ENCODE results near the gene LINS1.

LINS1 gene

DNA sequence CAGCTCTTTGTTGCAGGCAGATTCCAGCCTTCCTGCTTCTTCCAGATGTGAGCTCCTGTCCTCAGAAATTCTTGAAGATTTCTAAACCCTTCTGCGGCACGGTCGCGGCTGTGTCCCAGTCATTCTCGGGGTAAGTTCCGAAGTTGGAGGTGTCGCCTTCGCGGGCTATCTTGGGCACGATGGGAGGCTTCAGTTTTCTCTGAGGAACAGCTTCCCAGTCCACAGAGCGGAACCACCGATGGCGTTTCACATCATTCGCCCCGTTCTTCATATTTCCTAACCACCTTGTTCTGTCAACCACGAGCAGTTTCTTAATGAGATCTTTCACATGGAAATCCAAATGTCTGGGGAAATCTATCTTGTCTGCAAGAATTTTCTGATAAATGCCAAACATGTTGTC lies 48.5 kb downstream of the LINS1 start:
- DNase-seq = no peak

GRCh38 chr15:100547961-100548360 lies 54.0 kb downstream of the LINS1 start:
- DNase-seq = no peak

- no peak for DNase-seq
Observed at GRCh38 chr15:100544946-100545345, 57.0 kb downstream of the LINS1 start.

DNA sequence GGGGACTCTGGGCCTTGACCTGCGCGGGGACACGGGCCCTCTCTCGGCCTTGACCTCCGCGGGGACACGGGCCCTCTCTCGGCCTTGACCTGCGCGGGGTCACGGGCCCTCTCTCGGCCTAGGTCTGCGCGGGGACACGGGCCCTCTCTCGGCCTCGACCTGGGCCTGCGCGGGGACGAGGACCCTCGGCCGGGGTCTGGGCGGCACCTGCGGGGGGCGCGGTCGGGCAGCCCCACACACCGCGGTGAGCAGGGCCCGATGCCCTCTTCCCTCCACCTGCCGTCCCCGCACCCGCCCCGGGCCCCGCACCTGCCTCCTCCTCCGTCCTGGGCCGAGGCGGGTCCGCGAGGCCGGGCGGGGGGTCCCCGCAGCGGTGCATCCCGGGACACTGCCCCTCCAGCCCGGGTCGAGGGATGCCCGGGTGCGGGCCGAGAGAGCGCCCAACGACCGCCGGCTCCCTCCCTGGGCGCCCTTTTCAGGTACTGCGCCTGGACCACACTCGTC lies 57.6 kb downstream of the LINS1 start:
- DNase-seq = no peak

DNA sequence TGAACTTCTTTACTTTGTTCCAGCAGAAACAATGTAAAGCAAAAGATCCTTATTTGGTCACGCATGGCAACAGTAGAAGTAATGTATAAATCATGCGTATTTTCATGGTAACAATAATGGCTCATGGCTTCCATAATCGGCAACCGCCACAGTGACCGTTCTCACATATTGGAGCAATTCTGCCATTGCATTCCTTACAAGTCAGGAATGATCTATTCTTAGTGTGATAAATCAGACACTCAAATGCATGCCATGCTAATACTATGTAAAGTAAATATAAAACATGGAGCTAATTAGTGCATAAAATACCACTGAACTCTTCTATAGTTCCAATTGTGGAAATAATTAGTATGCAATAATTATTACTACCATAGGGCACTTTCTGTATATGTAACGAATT lies 59.7 kb downstream of the LINS1 start:
- DNase-seq = no peak

GRCh38 chr15:100537331-100537730 lies 64.7 kb downstream of the LINS1 start:
- no peak for DNase-seq

GRCh38 chr15:100536733-100537132 lies 65.3 kb downstream of the LINS1 start:
- no peak for DNase-seq

GRCh38 chr15:100533886-100534285 lies 68.1 kb downstream of the LINS1 start:
- no peak for DNase-seq

DNA sequence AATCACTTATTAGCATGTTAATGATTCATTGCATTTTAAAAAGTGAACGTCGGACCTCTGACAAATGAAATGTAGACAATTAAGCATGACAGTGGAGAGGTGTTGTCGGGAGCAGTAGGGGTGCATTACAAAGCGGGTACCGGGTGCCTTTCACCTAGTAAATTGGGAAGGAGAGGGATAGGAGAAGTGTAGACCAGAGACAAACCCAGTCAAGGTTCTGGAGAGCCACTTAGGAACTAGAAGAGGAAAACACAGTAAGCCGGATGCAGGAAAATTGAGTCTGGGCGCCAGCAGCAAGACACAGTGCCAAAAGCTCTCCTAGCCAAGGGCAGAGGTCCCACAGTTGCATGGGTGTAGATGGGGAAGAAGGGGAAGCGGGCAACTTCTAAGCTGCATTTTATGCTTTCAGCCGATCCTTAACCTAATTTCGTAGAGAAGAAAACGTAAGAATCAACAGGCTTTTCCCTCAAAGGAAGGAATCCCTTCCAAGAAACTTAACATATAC lies 70.1 kb downstream of the LINS1 start:
- no peak for DNase-seq

- no peak for DNase-seq
Observed at GRCh38 chr15:100531204-100531603, 70.8 kb downstream of the LINS1 start.

DNA sequence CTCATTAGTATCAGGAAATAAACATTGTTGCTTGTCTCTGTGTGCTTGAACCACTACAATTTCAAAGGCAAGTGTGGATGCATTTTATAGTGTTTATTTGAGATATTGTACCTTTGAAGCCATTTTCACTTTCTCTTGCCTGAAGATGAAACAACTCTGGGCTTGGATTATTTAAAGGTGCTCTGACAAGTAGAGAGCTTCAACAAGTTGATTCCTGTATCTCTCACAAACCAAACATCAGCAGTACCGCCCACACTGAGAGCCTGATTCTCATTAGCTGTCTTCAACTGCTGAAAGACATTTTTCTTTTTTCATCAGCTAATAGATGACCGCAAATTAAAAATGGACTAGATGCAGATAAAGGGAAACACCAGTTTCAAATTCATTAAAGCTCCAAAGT lies 72.4 kb downstream of the LINS1 start:
- no peak for DNase-seq

DNA sequence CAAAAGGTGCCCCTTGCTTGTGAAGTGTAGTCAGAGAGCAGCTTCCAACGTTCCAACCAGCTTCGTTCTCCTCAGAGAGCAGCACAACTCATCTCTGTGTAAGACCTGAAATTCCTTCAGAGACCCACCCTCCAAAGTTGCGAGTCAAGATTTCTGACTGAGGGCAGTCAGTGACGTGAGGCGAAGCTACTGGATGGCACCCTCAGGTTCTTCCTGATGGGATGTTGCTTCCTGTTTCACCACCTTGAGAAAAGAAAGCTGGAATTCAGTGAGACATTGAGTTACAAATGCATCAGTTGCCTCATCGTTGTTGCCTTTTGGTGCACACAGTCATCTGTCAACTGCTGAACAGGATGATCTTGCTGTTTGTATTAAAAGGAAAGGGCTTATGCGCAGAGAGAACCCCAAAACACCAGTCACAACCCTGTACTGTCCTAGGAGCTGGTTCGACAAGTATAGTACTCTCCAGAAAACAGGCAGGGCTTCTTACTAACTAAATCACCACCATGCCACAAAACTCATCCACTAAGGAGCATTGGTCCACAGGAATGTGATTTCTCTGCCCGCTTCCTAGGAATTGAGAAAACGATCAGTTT lies 73.1 kb downstream of the LINS1 start, which contains the start of gene CERS3:
CERS3 (minus strand) TSS at position 118 of the 596 bp plus-strand sequence. CDS start 27,101 bp downstream, outside the sequence.
- DNase-seq = no peak

DNA sequence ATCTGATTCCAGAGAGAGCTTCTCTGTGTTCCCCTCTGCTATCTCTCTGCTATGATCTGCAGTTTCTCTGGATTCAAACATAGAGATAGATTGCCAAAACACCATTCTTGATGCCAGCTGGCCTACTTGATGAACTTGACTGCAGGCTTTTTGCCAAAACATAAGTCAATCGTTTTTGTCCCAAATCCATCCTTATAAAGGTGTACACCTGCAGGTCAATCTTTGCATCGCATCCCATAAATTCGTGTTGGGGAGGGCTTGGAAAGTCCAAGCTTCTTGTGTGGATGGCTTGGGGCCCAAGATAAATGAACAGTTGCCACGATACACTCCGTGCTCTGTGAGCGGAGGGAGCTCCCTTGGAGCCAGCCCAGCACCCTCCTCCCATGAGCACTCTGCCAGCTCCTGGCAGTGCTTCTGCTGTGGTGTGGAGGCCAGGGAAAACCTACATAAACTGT lies 75.9 kb downstream of the LINS1 start:
- DNase-seq = no peak

DNA sequence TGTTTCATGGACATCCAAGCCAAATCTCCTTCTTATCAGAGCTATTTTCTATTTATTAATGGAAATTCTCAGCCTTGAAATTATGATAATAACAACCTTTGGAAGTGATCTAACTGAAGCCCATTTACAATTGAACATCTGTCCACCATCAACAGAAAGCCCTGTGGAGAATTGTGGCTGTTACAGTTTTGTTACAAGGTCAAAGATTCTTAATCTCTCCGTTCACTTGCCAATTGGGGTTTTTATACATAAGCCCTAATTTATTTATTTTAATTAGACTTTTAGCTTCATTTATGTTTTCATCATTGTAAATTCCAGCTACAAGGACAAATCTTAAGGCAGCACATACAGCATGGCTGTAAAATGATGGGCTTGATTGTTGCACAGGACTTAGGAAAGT lies 76.5 kb downstream of the LINS1 start:
- no peak for DNase-seq

- DNase-seq = no peak
Observed at GRCh38 chr15:100524326-100524725, 77.7 kb downstream of the LINS1 start.

- DNase-seq = no peak
Observed at GRCh38 chr15:100521907-100522306, 80.1 kb downstream of the LINS1 start.

- DNase-seq = no peak
Observed at GRCh38 chr15:100520132-100520921, 81.7 kb downstream of the LINS1 start.

DNA sequence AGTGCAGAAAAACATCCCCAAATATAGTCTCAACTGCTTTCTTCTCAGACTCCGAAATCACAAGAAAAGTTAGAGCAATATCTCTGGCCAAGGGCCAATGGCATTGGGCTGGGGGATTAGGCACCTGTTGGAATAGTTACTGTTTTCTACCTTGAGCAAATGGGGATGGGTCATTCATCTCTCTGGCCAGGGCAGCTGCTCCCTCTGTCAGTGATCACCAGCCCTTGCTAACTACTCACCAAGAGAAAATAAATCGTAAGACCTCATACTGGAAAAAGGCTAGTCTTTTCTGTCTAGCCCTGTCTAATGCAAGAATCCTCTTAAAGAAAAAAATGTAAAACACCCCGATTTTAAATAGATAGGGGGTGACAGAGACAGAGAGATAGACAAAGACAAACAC lies 84.1 kb downstream of the LINS1 start:
- DNase-seq = no peak
